ENCODE data around the gene FBXL7.

Gene FBXL7

DNA sequence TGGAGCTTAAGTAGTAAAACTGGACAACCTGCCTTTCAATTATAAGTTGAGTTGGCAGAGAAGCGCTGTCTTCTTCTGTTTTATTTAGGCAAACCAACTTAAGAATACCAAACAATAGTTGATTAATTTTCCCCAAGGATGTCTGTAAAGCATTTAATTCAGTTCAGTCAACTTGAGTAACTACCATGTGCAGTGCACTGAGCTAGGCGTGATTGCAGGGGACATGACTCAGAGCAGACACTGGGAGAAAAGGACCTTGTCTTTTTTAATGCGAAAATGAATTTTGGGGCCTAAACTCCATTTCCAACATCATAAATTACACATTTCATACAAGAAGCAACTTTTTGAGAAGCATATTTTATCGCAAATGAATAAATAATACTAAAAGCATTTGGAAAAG, 66.3 kb downstream of the FBXL7 start:
- no peak for DNase-seq
- H3K27me3 ChIP-seq (replicated peaks): no peaks in the 10 kb centered on the region
- in situ Hi-C loops (cut with HindIII; ENCODE audit: low pct_ligation_motif_present, low sequenced_read_pairs): no loop called here
- TF ChIP-seq, protein P1, sequence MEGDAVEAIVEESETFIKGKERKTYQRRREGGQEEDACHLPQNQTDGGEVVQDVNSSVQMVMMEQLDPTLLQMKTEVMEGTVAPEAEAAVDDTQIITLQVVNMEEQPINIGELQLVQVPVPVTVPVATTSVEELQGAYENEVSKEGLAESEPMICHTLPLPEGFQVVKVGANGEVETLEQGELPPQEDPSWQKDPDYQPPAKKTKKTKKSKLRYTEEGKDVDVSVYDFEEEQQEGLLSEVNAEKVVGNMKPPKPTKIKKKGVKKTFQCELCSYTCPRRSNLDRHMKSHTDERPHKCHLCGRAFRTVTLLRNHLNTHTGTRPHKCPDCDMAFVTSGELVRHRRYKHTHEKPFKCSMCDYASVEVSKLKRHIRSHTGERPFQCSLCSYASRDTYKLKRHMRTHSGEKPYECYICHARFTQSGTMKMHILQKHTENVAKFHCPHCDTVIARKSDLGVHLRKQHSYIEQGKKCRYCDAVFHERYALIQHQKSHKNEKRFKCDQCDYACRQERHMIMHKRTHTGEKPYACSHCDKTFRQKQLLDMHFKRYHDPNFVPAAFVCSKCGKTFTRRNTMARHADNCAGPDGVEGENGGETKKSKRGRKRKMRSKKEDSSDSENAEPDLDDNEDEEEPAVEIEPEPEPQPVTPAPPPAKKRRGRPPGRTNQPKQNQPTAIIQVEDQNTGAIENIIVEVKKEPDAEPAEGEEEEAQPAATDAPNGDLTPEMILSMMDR (IDR thresholded peaks at IDR 0.05; ENCODE audit: low read depth, low read length, missing control alignments): no peak
- no peaks in the 10 kb centered on the region for H3K36me3 ChIP-seq (replicated peaks)
- H3K4me3 ChIP-seq (ENCODE audit: low read depth, low read length): no peak overlapping the region
- H3K27ac ChIP-seq: no peak overlapping the region

DNA sequence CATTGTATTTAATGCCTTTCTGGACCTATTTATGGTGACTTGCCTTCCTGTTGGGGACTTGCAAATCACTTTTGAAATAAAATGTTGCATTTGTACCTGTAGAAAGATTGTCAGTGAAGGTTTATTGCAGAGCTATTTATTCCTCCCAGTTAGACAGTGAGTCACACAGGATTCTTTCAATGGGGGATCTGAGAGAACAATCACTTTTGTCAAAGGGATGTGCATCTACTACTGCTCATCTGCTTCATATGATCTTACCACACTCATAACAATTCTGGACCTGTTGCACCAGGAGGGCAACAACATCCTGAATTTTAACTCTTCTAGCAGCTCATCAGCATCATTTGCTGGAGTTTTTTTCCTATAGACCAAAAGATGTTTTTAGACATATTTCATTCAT, 66.8 kb downstream of the FBXL7 start:
- Histone ChIP-seq H3K27me3 (replicated peaks) (no peaks in the 10 kb centered on the region), H3K27ac (no peak overlapping the region), H3K4me3 (ENCODE audit: low read depth, low read length) (no peak overlapping the region), H3K36me3 (replicated peaks) (no peaks in the 10 kb centered on the region)
- in situ Hi-C loops (cut with HindIII; ENCODE audit: low pct_ligation_motif_present, low sequenced_read_pairs): no loop called here
- TF ChIP-seq, protein P1 (IDR thresholded peaks at IDR 0.05; ENCODE audit: low read depth, low read length, missing control alignments): no peak
- no peak for DNase-seq

DNA sequence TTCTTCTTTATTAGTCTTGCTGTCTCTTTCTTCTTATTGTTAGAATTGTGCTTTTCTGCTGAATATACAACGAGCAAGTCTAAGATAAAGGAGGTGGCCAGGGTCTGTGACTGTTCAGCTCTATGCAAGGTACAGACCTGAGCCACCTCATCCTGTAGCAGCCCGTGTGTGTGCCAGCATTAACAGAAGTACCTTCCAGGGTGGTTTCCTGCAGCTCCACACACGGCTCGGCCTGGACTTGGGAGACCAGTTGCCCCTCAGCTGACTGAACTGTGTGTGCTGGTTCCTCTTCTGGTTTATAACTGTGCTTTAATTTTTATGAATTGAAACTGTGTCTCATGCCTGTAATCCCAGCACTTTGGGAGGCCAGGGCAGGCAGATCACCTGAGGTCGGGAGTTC, 70.5 kb downstream of the FBXL7 start:
- H3K36me3 ChIP-seq (replicated peaks): no peaks in the 10 kb centered on the region
- TF ChIP-seq, protein P1 (IDR thresholded peaks at IDR 0.05; ENCODE audit: low read depth, low read length, missing control alignments): no peak
- no peak for DNase-seq
- no peak overlapping the region for H3K4me3 ChIP-seq (ENCODE audit: low read depth, low read length)
- in situ Hi-C loops (cut with HindIII; ENCODE audit: low pct_ligation_motif_present, low sequenced_read_pairs): no loop called here
- H3K27me3 ChIP-seq (replicated peaks): no peaks in the 10 kb centered on the region
- no peak overlapping the region for H3K27ac ChIP-seq

DNA sequence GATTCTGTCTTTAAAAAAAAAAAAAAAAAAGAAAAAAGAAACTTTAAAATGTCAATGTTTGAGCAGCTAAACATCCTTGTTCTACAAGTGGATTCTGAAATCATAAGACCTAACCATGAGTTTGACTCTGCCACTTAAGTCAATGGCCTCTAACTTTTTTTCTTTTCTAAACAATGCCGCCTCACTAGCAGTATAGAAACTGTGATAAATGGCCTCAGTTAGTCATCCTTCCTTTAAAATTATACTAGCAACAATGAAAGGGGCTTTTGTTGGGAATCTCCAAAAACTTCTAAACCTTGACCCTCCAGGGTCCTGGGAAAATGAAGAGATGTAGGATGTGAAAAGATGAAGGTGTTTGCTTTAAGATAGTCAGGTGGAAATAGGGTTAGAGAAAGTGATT, 71.1 kb downstream of the FBXL7 start:
- no peak overlapping the region for H3K27ac ChIP-seq
- no peak overlapping the region for H3K4me3 ChIP-seq (ENCODE audit: low read depth, low read length)
- DNase-seq: no peak
- in situ Hi-C loops (cut with HindIII; ENCODE audit: low pct_ligation_motif_present, low sequenced_read_pairs): no loop called here
- TF ChIP-seq, protein P1 (IDR thresholded peaks at IDR 0.05; ENCODE audit: low read depth, low read length, missing control alignments): no peak
- H3K36me3 ChIP-seq (replicated peaks): no peaks in the 10 kb centered on the region
- H3K27me3 ChIP-seq (replicated peaks): no peaks in the 10 kb centered on the region

DNA sequence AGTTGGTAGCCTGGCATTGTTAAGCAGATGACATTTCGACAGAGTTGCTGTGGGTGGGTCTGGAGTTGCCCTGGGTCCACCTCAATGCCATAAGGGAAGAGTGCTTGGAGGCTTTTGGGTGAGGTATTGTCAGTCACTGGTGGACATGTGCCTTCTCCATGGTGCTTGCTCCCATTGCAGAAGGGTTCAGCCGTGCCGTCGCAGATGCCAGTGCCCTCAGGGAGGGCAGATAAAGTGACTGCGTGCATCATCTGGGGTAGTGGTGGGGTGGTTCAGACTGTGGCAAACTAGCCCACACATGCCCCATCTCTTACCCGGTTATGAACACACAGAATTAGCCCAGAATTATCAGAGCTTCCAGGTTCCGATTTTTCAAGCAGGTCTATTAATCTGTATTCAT, 71.6 kb downstream of the FBXL7 start:
- in situ Hi-C loops (cut with HindIII; ENCODE audit: low pct_ligation_motif_present, low sequenced_read_pairs): no loop called here
- no peak overlapping the region for H3K27ac ChIP-seq

DNA sequence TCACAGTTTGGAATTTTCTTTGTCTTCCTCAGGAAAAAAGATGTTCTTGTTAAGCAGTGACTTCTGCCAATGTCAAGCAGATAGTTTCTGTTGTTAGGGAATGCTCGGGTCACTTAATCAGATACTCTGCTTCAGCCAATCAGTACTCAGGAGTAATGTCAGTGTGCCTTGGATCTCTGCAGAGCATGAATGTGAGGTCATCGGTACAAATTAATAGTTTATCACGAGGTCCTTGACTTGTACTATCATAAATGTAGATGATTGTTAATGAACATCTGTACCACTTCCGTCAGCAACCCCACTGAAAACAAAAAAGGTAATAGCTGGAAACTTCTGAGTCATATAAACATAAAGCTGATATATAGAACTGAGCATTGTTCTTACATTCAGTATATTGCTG, 73.6 kb downstream of the FBXL7 start:
- Histone ChIP-seq H3K27me3 (replicated peaks) (no peaks in the 10 kb centered on the region), H3K4me3 (ENCODE audit: low read depth, low read length) (no peak overlapping the region), H3K36me3 (replicated peaks) (no peaks in the 10 kb centered on the region), H3K27ac (no peak overlapping the region)
- in situ Hi-C loops (cut with HindIII; ENCODE audit: low pct_ligation_motif_present, low sequenced_read_pairs): no loop called here
- no peak for DNase-seq
- TF ChIP-seq, protein P1 (IDR thresholded peaks at IDR 0.05; ENCODE audit: low read depth, low read length, missing control alignments): no peak

More for the DNA sequence above, 71.6 kb downstream of the FBXL7 start:
- H3K4me3 ChIP-seq (ENCODE audit: low read depth, low read length): no peak overlapping the region
- DNase-seq: no peak
- no peaks in the 10 kb centered on the region for H3K36me3 ChIP-seq (replicated peaks)
- no peaks in the 10 kb centered on the region for H3K27me3 ChIP-seq (replicated peaks)
- TF ChIP-seq, protein P1 (IDR thresholded peaks at IDR 0.05; ENCODE audit: low read depth, low read length, missing control alignments): no peak

Data from brain microvascular endothelial cell (primary cell).